IPS DF 19.7 (cell line): ENCODE measurements around the gene TM4SF18.
"Not testable (repeated sequence)": the region's sequence is repeated elsewhere in the genome, so short reads cannot be mapped to it uniquely, and the experiment has no call there.

Experiments
- DNase-seq: peaks from one replicate; pipeline ENCODE4 v3.0.0-alpha.2; 2013; ENCODE audit warnings: low read depth, low spot score

TM4SF18 gene

DNA sequence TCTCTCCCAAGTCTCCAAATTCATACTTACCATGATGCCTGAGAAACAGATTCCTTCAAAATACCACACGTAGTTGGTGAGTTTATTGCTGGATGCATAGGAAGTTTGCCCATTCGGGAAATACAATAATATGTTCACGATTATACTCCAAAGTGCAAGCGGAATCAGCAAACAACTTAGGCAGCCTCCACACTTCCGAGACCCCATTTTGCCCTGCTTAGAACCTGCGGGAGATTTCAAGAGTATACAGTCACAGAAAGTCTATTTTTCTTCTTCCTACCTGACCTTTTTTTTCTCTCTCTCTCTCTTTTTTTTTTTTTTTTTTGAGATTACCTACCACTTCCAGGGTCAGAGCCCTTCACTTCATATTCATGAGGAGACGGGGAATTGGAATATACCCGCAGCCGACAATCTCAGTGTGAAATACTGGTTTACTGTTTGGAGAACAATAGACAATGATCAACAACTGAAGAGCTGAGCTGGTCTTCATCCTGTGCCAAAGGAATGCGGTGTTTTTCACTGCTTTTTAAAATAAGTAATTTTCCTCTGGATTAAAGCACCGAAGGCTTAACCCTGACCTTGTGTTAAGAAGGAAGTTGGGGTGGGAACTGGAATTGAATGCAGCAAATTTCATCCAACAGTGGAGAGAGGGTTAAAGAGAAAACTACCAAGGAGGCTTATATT lies at the start of gene TM4SF18:
Gene TM4SF18 (minus strand): TSS at position 461 of the 684 bp plus-strand sequence. CDS start 254 bp downstream, at position 207.
- no peak for DNase-seq

DNA sequence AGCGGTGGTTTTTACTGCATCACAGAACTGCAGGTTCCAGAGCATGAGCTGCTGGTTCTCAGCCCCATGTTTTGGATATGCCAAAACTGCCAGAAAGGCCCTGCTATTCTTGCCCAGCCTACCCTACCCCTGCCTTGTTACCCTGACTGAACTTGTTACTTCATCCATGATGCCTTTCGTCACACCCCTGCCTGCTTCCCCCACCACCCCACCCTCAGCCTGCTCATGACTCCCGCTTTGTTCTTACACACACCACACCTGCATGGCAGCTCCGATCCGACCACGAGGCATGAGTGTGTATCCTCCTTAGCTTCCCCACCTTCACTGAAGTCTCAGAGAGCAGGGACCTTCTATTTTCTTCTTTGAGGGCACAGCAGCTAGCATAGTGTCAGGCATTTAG lies 49.1 kb upstream of the TM4SF18 start:
- no peak for DNase-seq

- no peak for DNase-seq
Observed at GRCh38 chr3:149382101-149382467, 48.6 kb upstream of the TM4SF18 start.

GRCh38 chr3:149381173-149382100 lies 48.0 kb upstream of the TM4SF18 start:
- no peak for DNase-seq

GRCh38 chr3:149380220-149380619 lies 46.8 kb upstream of the TM4SF18 start:
- not testable (repeated sequence) for DNase-seq

GRCh38 chr3:149378478-149379309 lies 45.3 kb upstream of the TM4SF18 start:
- DNase-seq: no peak

DNA sequence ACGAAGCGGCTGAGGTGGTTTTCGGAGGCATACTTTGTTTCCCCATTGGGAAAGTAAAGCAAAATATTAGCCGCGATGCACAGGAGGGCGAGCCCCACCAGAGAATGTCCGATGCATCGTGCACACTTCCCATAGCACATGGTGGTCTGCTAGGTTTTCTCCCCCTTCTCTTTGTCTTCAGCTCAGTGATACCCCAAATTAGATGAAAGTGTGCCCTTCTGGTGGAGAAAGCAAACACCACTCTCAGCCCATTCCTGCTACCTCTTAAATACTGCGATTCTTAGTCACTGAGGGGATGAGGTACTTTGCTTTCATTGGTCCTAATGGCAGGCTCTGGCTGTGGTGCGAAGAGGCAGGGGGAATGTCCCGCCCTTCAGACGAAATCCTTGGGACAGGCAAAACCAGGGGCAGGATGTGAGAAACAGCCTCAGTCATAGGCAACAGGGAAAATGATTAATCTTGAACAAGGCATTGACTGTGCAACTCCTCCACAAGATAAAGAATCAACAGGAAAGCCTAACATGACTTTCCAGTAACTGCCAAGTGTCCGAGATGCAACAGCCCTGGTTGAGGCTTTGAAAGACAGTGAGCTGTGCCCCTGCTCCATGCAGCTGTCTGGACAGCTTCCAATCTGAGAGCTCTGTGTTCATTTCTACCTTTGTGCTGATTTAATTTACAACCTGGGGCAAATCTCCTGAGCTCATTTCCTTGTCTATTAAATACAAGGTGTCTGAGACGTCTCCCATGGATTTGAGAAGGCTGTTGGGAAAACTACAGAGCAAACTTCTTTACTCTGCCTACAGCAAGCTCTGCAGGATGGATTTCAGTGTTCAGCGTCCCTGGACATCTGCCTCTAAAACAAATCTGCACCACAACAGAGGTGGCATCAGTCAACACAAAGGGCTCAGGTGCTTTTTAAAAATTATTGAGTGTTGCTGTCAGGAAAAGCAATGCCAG lies 44.2 kb upstream of the TM4SF18 start, which contains the start of gene TM4SF1:
Gene TM4SF1 (minus strand): TSS at position 242 of the 957 bp plus-strand sequence. CDS start 102 bp downstream, at position 140.
- DNase-seq: no peak

DNA sequence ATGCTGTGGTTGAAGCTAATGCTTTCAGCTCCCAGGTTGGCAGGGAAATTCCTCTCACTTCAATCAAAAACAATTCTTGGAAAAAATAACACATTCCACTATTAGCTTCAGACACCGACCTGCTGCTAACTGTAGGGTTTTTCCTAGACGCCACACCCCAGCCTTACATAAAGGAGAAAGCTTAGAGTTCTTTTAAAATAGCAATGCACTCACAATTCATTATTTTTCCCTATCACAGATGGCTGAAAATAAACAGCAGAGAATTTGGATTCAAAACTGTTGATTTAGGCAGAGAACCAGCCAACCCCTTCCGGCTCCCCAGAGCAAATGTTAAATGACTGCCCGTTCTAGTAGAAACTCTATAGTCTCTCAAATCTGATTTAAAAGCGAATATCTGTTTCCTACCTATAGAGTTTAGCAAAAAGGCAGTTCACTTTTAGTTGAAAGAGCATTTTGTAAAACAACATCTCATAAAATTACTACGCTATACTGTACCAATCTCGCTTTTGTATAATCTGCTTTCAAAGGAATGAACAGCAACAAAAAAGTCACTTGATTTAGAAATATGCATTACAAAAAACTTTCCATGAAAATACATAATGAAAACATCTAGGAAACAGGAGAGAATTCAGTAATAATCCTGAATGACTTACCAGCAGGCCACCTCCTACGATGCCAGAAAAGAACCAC lies 43.4 kb upstream of the TM4SF18 start:
- no peak for DNase-seq

DNA sequence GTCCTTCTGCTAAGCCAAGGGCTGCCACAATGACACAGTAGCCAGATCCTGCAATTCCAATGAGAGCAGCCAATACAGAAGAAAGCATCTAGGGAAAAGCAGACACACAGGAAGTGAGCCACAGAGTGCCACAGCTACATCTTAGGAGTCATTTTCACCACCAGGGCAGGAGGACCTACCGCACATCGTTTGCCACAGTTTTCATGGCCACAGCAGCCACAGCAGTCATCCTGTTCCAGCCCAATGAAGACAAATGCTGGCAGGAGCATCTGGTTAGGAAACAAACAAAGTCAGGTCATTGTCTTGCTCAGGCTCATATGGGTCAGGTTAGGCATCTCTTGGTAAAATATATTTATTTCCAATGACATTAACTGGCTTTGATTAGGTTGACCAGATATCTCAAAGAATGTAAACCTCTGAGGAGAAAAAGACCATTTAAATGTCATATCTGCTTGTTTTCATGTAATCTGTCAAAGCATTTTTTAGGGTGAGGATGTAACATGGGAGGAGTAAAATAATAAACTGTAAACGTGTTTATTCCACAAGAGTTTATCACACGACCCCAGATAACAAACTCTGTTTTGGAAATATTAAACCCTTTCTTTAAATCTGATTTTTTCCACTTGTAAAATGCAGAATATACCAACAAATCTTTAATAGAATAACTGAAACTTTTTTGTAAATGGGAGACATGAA lies 42.2 kb upstream of the TM4SF18 start:
- DNase-seq: no peak

- no peak for DNase-seq
Observed at GRCh38 chr3:149374793-149375500, 41.5 kb upstream of the TM4SF18 start.

GRCh38 chr3:149374391-149374790 lies 41.0 kb upstream of the TM4SF18 start:
- no peak for DNase-seq

GRCh38 chr3:149373235-149374125 lies 40.0 kb upstream of the TM4SF18 start:
- DNase-seq: no peak

DNA sequence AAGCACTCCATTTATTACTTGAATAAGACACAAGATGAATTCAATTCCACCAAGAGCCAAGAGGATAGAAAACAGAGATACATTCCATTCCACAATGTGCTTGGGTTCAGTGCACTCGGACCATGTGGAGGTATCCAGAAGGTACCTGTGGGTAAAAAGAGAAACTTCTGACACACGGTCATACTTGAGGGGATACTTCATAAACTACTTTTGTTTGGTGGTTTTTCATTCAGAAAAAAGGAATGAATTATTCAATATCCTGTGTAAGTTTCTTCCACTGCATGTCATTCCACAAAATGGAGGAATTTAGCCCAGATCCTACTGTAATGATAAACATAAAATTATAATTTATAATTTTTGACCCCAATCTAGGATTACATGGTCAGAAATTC lies 38.3 kb upstream of the TM4SF18 start:
- DNase-seq: no peak

DNA sequence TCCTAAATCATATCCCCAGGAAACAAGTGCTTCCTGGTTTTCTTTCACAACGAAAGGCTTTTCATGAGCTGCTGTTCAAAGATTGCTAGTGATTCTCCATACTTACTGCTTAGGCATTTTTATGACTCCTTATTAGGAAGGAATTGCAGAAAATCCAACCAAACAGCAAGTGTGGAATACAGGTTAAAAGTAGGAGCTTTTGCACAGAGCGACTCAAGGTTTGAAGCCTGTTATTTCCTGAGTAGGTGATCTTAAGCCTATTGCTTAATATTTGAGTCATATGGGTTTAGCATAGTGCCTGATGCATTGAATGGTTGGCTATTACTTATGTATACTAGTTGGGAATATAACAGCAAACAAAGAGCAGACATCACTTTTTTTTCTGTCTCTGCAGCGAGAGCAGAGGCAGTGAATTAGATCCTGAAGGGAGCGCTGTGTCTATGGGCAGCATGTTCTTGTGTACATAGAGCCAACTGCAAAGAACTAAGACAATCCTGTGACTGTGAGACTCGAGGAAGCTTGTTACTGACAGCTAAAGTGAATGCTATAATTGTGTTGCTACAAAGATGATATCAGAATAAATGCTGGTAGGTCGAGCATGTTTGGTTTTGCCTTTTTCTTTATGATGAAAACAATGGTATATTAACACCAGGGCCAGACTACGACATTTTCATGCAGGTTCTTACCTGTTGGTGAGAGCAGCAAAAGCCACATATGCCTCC lies 37.7 kb upstream of the TM4SF18 start:
- DNase-seq: no peak

DNA sequence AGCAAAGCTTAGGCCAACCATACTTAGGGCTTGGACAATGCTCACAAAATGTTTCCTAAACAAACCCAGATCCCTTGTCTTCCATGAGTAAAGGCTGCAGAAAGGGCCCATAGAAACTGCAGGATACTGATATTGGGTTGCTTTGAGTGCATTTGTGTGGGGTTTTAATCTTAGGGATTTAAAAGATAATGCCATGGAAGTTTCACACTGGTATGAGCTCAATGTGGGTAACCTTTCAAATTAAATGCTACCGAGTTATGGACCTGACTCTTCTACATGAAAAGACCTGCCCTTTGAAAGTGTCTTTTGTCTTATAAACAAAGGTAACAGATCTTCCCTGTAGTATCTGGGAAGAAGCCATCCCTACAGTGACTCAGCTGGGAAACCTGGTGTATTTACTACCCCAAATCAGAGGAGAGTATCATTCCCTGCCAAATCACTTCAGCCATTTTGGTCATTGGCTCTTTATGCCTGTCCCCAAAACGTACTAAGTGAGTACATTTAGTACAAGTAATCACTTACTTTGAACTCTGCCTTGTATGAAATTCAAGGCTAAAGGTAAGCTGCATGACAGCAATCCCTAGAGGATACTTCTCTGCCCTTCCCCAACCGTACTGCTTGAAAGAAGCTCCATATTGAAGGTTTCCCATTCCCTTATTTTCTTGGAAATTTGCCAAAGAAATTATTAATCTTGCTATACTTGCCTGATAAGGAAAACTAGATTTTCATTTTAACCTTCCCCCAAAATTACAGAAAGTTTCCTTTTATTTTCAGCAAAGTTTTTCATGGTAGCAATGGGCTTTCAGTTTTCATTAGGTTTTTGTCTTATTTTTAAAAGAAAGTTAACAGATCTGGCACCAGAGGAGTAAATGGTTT lies 36.8 kb upstream of the TM4SF18 start:
- DNase-seq: peak; percentile 50
